A673 (cell line): Measurements from ENCODE around the gene RFX1.

Experiments
- EZH2 ChIP-seq: fragments of 200-600 bp; sonication (generic); IDR thresholded peaks from 2 replicates; pipeline ENCODE4 v1.6.1; 2017; ENCODE audit warnings: borderline replicate concordance, low read depth, mild to moderate bottlenecking, mixed read lengths, antibody characterized with exemption, low read length; ENCODE audit not compliant: poor library complexity, severe bottlenecking
- TF ChIP-seq, protein P1 (sequence below): fragments of 300-800, 200-600 bp; sonication (generic); conservative IDR thresholded peaks from 2 replicates; pipeline ENCODE4 v1.5.1; 2017; ENCODE audit warnings: low read depth, mild to moderate bottlenecking, antibody characterized with exemption, low read length, moderate library complexity, mixed read lengths

DNA sequence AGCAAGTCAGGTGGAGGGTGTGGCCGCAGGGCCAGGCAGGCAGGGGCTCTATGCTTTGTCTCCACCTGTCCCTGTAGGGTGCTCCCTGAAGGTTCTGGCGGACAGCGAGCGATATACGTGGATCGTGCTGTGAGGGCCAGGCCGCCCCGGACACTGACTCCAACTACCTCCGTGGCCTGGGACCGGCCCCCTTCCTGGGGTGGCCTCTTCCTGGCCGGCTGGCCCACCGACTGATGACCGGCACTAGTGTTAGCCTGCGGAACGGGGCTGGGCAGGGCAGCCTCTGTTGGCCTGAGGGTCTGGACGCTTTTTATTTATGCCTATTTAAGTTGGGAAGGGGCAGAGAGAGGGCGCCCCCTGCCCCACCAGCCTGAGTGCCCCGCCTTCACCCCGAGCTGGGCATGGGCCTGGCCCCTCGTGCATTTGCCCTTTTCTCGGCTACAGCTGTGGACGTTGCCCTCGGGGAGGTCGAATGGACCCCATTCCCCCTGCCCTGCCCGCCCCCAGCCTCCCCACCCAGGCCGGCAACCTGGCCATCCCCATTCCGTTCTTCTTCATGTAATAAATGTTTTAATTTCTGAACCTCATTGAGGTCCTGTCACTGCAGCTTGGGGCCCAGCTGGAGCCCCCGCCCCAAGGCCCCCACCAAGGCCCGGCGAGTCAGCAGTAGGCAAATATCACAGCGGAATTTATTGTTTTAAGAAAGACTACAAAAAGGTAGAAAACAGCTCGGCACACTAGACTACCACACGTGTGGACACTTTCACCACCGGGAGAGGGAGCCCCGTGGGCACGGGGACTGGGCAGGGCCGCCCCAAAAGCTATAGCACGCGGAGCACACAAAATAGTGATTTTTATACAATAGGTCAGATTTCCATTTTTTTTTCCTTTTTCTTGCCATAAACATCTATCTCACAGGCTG, 45.0 kb downstream of the RFX1 start:
- TF ChIP-seq, protein P1, sequence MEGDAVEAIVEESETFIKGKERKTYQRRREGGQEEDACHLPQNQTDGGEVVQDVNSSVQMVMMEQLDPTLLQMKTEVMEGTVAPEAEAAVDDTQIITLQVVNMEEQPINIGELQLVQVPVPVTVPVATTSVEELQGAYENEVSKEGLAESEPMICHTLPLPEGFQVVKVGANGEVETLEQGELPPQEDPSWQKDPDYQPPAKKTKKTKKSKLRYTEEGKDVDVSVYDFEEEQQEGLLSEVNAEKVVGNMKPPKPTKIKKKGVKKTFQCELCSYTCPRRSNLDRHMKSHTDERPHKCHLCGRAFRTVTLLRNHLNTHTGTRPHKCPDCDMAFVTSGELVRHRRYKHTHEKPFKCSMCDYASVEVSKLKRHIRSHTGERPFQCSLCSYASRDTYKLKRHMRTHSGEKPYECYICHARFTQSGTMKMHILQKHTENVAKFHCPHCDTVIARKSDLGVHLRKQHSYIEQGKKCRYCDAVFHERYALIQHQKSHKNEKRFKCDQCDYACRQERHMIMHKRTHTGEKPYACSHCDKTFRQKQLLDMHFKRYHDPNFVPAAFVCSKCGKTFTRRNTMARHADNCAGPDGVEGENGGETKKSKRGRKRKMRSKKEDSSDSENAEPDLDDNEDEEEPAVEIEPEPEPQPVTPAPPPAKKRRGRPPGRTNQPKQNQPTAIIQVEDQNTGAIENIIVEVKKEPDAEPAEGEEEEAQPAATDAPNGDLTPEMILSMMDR, result peak; percentile 35; the same call in 1 of the 2 replicates
- TF ChIP-seq EZH2, result no peak
